ENCODE data around the gene GABRG3.

DNA sequence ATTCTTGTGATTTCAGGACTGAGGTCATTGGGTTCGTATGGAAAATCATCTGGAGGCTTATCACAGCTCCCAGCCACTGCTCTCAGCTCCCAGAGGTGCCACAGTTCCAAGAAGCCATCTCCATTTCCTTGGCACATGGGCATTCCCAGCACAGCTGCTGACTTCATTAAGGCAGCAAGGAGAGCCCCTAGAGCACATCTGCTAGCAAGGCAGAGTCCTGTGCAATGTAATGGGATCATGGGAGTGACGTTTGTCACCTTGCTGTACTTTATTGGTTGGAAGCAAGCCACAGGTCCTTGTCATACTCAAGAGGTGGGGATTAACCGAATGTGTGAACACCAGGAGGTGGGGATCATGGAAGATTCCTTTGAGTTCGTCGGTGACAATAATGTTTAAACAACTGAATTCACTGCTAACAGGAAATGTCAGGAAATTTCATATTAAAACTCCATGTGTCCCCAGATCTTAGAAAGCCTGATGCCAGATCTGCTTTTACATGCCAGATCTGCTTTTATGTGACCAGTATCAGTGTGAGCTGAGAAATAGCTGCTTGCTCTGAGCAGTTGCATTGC lies 148.8 kb downstream of the GABRG3 start:
- TF ChIP-seq, protein P1, sequence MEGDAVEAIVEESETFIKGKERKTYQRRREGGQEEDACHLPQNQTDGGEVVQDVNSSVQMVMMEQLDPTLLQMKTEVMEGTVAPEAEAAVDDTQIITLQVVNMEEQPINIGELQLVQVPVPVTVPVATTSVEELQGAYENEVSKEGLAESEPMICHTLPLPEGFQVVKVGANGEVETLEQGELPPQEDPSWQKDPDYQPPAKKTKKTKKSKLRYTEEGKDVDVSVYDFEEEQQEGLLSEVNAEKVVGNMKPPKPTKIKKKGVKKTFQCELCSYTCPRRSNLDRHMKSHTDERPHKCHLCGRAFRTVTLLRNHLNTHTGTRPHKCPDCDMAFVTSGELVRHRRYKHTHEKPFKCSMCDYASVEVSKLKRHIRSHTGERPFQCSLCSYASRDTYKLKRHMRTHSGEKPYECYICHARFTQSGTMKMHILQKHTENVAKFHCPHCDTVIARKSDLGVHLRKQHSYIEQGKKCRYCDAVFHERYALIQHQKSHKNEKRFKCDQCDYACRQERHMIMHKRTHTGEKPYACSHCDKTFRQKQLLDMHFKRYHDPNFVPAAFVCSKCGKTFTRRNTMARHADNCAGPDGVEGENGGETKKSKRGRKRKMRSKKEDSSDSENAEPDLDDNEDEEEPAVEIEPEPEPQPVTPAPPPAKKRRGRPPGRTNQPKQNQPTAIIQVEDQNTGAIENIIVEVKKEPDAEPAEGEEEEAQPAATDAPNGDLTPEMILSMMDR (IDR thresholded peaks at IDR 0.05): no peak
- TF ChIP-seq POLR2AphosphoS5 (IDR thresholded peaks at IDR 0.05) (no peak), POLR2A (IDR thresholded peaks at IDR 0.05) (no peak), EP300 (IDR thresholded peaks at IDR 0.05) (no peak)
